GM12801 (cell line): Measurements from ENCODE around the gene CUTA.

ENCODE experiments used
- TF ChIP-seq, protein P1 (sequence below): IDR thresholded peaks from one replicate; pipeline ENCODE4 v1.5.1; 2011; ENCODE audit warnings: control low read depth; ENCODE audit not compliant: insufficient read length; ENCODE audit errors: extremely low read depth

Gene CUTA

DNA sequence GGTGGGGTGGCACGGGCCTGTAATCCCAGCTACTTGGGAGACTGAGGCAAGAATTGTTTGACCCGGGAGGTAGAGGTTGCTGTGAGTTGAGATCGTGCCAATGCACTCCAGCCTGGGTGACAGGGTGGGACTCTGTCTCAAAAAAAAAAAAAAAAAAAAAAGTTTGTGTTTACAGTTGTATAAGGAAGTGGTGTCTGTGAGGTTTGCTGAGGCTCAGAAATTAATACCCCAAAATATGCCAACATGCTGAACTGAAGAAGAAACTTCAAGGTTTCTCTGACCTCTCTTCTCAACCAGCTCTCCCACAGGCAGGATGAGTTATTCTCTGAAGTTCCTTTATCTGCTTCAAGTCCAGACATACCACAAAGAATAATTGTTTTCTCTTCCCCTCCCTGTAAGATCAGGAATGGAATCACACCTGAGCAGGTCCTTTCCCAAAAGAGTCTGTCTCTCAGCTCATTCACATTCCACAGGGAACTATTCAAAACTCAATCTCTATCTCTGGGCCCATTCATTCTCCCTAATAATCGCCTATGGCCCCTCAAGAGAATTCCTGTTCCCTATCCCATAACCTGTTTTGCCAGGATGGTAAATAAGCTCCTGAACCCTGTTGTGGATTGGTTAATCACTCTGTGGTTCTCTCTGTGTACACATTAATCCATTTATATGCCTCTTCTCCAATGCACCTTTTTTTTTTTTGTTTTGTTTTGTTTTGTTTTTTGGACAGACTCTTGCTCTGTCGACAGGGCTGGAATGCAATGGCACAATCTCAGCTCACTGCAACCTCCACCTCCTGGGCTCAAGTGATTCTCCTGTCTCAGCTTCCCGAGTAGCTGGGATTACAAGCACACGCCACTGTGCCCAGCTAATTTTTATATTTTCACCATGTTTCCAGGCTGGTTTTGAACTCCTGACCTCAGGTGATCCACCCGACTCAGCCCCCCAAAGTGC is 43.7 kb downstream of the CUTA start:
- TF ChIP-seq, protein P1, sequence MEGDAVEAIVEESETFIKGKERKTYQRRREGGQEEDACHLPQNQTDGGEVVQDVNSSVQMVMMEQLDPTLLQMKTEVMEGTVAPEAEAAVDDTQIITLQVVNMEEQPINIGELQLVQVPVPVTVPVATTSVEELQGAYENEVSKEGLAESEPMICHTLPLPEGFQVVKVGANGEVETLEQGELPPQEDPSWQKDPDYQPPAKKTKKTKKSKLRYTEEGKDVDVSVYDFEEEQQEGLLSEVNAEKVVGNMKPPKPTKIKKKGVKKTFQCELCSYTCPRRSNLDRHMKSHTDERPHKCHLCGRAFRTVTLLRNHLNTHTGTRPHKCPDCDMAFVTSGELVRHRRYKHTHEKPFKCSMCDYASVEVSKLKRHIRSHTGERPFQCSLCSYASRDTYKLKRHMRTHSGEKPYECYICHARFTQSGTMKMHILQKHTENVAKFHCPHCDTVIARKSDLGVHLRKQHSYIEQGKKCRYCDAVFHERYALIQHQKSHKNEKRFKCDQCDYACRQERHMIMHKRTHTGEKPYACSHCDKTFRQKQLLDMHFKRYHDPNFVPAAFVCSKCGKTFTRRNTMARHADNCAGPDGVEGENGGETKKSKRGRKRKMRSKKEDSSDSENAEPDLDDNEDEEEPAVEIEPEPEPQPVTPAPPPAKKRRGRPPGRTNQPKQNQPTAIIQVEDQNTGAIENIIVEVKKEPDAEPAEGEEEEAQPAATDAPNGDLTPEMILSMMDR: no peak

- TF ChIP-seq, protein P1: no peak
These were observed 45.3 kb downstream of the CUTA start for GRCh38 chr6:33372526-33373123.

GRCh38 chr6:33367009-33367714 is 50.7 kb downstream of the CUTA start:
- TF ChIP-seq, protein P1: no peak
